Stimulated activated CD8-positive, alpha-beta memory T cell treated with anti-CD3 and anti-CD28 coated beads, Interleukin-4, amount 100 ng/mL, for 4 hours (primary cell): Measurements from ENCODE around the gene CORO2A.
"Not testable (repeated sequence)": the region's sequence is repeated elsewhere in the genome, so short reads cannot be mapped to it uniquely, and the experiment has no call there.

Source experiments
- DNase-seq, 2 donors: peaks; one replicate each; pipeline ENCODE4 v3.0.0-alpha.2; 2020; ENCODE audit warnings: low read depth in 2 of 2, low spot score in 1 of 2

CORO2A gene

DNA sequence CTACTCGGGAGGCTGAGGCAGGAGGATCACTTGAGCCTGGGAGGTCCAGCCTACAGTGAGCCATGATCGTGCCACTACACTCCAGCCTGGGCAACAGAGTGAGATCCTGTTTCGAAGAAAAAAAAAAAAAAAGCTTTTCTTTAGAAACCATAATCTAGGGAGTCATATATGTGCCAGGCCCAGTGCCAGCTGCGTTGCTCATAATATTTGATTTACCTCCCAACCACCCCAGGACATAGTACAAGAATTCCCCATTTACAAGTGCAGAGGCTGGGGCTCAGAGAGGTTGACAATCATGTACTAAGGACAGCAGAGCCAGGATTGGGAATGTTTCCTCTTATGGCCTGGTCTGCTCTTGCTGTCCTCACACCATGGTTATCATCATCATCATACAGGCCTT, 48.4 kb downstream of the CORO2A start:
- DNase-seq, result no peak

DNA sequence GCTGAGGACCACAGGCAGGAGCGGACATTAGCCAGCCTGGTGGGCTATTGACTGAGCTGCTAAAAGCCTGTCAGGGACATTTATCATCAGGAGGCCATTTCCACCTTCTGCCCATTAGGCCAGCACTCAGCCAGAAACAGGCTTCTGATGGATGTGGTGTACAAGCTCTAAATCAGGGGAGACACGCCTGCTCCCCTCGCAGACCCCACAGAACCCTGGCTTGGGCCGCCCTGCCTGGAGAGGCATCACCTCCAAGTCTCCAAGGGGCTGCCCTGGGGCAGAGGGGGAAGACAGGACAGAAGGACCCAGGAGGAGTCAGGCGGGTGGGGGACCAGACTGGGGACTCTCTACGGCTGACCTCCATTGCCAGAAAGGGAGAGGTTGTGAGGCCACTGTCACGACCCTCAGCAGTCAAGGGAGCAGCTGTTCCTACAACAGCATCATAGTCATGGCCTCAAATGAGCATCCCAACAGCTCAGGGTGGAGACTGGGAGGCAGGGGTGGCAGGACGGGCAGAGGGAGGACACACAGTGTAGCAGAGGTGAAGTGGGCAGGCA, 49.4 kb downstream of the CORO2A start:
- DNase-seq, result no peak

DNA sequence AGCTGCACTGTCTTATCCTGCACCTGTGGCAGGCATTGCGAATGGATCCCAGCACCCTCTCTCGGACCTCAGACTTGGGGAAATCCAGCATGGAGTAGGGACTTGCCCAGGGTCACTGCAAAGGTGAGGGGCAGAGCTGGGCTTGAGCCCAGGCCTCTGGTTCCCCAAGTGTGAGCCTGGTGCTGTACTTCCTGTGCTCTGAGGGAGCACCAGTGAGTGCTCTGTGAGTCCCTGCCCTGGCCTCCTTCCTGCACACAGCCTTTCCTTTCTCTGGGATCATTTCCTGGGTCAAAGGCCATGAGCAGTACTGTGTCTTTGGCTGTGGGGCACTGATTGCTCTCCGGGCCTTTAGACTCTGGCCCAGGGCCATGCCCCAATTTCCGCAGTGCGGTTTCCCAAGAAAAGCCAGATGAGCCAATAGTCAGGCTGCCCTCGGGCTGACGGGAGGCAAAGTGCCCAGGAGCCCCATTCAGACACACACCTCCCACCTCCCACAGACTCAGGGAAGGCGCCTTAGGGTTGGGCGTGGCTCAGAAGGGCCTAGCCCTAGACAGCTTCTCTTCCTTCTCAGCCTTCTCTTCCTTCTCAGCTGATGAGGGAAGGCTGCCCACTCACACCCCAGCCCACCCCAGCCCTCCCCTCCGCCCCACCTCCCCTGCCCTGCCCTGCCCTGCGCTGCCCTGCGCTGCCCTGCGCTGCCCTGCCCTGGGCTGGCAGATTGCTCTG, 50.1 kb downstream of the CORO2A start:
- no peak for DNase-seq

DNA sequence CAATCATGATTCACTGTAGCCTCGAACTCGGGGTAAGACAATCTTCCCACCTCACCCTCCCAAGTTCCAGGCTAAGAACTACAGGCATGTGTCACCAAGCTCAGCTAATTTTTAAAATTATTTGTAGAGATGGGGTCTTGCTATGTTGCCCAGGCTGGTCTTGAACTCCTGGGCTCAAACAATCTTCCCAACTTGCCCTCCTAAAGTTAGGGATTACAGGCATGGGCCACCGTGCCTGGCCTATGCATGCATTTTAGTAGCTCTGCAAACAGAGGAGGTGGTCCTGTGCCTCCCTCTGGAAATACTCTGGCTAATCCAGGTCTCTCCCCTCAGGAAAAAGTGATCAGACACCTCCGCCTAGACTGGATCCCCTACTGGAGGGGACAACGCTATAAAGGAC, 51.9 kb downstream of the CORO2A start:
- no peak for DNase-seq

DNA sequence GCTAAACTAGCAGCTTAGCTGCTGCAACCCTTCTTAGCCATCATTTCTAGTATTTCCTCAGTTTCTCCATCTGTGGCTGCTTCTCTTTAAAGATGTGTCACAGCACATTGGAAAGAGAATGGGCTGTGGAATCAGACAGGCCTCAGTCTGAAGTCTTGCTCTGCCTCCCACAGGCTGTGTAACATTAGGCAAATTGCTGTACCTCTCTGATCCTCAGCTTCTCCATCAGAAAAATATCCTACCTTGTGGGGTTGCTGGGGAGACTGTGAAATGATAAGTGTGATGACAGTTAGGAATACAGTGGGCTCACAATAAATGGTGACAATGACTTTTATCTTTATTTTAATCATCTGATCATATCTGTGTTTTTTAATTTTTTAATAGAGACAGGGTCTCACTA, 55.9 kb downstream of the CORO2A start:
- DNase-seq, result no peak

DNA sequence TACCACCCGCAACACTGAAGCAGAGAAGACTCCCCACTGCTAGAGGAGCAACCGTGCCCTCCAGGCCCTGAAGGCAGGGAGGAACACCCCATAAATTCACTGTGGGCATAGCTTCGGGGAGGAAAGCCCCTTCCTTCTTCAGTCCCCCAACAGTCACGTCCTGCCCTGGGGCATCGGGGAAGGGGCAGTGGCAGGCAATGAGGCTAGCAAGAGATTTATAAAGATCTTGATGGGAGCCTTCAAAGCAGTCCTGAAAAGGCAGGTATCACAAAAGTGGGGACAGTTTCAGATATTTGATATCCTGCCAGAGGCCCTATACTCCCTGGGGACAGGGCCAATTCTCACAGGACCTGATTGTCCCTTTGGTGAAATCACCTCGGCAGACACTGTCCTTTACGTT, 56.5 kb downstream of the CORO2A start:
- no peak for DNase-seq

DNA sequence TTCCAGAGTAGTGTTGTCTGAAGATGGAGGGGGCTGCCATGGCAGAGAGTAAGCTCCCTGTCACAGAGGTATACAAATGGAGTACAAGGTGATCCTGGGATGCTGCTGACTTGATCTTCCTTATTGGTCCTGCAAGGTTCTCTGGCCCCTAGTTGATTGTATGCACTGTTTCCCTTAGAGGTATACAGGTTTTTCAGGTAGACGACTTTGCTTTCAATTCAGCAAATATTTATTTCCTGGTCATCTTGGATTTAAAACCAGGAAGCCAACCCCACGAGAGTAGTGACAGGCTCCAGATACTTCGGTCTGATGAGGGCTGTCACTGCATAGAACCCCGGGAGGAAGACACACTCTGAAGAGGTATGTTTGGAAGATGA, 56.9 kb downstream of the CORO2A start:
- DNase-seq, result no peak

DNA sequence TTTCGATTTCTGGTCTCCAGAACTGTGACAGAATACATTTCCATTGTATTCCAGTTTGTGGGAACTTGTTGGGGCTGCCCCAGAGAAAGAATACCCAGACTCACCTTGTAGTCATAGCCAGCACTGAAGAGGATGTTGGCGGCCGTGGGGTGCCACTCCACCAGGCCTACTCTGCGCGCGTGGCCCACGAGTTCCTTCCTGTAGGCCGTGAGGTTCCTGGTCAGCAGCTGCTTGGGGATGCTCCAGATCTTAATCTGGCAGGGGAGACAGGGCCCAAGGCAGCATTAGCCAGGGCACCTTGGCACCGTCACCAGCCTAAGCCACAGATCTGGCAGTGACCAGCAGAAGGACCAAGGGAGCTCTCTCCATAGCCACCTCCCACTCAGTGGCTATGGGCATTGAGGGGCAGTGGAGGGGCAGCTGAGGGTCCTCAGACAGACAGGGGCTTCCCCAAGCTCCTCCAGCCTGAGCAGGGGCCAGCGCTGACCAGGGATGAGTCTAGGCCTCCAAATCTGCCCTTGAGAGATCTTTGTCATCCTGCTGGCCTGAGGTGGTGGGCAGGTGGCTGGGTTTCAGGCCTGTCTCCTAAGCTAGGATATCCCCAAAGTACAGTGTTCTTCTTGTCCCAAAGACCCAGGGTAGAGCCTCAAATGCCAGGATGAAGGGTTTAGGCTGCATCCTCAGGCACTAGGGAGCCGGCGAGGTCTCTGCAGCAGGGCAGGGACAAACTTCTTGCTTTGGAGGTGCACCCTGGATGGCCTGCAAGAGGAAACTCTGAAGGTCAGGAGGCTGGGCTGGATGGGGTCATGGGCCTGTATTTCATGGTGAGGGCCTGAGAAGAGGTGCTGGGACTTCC, 57.5 kb downstream of the CORO2A start:
- no peak for DNase-seq

DNA sequence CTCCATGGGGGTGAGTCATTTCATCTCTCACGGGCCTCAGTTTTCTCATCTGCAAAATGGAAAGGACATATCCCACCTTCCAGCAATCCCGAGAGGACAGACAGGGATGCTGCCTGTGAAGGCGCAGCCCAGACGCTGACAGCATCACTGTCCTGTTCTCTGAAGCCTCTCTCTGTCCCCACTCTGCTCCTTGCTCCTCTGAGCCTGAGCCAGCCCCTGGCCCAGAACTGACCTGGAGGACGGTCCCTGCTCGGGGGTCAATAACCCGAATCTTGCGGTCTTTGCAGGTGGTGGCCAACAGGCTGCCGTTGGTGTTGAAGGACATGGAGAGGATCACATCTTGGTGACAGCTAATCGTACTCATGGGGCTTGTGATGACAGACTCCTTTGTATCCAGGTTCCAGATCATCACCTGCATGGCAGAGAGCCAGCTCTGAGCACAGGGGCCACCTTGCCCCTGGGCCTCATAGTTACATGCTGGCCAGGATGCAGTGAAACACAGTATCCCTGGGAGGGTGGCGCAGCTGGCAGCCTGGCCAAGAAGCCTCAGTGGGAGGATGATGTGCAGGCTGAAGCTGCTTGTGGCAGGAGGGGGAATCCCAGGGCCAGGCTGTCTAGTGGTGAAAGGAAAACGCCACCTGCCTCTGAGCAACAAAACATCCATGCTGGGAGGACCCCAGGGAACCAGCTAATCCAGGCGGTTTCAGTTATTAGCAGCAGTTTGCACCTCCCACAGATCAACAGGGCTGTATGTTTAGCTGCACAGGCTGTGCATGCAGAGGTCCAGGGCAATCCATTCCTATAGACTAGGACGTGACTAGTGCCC, 59.4 kb downstream of the CORO2A start:
- DNase-seq, result no peak

DNA sequence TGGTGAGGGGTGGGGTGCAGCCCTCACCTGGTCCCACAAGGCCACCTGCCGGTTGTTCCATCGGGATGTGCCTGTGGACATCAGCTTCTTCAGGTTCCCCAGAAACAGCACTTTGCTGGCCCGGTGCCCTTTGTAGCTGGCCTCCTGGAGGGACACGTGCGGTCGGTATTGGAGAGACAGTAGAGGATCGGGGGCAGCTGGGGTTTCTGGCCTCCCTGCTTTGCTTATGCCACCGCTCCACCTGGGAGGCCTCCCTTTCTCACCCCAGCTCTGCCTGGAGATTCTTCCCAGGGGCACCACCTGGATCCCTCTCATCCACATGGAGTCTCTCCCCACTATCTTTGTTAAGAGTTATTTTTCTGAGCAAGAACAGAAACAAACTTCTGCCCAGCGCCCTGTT, 60.3 kb downstream of the CORO2A start:
- no peak for DNase-seq

DNA sequence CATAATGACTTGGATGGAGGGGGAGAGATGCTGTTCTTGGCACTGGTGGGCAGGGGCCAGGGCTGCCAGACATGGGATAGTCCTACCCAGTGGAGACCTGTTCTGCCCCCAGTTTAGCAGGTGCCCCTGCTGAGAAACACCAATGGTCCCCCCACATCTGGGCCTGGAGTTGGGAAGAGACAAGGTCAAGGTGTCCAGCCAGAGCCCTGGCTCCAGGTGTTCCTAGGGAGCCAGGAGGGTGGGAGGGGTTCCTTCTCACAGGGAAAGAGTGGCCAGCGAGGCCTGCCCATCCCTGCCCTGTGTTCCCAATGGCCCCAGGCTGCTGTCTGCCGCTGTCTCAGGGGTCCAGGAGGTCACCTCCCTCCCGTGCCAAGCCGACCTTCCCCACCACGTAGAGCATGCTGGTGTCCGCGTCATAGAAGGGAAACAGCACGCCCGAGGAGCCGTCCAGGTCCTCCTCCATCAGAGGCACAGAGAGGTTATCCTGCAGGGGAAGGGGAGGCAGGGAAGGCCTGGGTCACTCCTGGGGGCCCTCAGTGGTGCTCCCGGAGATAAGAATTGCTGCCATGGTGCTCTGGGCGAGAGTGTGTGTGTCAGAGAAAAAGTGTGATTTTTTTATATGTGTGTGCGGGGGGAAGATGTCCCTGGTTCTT, 61.7 kb downstream of the CORO2A start:
- no peak for DNase-seq

DNA sequence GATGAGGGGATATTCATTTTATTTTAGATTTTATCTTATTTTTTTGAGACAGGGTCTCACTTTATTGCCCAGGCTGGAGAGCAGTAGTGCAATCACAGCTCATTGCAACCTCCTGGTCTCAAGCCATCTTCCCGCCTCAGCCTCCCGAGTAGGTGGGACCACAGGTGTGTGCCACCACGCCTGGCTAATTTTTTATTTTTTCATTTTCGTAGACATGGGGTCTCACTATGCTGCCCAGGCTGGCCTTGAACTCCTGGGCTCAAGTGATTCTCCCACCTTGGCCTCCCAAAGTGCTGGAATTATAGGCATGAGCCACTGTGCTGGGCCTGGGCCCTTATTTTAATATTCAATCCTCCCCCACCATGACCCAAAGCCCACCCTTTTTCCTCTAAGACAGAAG, 62.4 kb downstream of the CORO2A start:
- not testable (repeated sequence) for DNase-seq

DNA sequence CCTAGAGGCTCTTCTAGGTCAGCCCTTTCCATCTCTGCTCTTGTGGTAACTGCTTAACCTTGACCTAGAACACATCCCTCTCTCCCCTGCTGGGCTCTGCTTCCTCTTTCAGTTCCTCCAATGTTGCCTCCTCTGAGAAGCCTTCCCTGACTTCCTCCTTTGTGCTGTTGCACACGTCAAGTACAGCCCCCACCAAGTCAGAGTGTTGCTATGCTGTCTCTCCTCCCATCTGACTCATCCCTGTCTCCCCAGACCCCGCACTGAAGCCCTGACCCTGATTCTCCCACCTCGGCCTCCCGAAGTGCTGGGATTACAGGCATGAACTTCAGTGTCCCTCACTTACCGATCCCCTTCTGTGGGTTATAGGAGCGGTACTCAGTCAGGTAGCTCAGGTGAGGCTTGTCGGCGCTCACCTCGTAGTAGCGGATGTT, 63.0 kb downstream of the CORO2A start:
- no peak for DNase-seq

DNA sequence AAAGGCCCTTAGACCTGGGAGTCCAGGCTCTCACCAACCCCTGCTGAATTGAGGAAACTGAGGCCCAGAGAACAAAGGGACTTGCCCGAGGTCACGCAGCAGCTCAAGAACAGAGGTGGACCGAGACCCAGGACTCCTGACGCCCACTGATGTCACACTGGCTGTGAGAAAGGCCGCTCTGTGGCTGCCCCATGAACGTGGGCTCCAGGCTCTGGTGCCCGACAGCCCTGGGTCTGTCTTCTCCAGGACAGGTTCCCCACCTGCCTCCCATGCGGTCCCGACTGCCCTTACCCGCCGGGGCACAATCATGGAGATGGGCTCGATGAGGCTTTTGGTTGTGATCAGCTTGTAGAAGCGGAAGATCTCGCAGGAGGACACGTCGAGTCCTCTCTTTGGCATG, 64.1 kb downstream of the CORO2A start:
- DNase-seq, result no peak

DNA sequence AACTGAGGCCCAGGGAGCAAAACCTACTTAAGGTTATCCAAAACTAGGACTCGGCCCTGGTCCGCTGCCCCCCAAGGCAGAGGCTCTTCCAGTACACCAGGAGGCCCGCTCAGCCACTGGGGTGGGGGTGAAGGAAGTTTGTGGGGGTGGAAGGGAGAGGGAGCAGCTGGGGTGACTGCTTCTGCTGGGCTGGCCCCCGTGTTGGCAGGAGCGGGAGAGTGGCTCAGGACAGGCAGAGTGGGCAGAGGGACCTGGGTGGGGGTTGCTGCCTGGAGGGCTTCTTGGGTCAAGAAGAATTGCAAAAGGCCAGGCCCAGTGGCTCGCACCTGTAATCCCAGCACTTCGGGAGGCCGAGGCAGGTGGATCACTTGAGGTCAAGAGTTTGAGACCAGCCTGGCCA, 65.2 kb downstream of the CORO2A start:
- no peak for DNase-seq

DNA sequence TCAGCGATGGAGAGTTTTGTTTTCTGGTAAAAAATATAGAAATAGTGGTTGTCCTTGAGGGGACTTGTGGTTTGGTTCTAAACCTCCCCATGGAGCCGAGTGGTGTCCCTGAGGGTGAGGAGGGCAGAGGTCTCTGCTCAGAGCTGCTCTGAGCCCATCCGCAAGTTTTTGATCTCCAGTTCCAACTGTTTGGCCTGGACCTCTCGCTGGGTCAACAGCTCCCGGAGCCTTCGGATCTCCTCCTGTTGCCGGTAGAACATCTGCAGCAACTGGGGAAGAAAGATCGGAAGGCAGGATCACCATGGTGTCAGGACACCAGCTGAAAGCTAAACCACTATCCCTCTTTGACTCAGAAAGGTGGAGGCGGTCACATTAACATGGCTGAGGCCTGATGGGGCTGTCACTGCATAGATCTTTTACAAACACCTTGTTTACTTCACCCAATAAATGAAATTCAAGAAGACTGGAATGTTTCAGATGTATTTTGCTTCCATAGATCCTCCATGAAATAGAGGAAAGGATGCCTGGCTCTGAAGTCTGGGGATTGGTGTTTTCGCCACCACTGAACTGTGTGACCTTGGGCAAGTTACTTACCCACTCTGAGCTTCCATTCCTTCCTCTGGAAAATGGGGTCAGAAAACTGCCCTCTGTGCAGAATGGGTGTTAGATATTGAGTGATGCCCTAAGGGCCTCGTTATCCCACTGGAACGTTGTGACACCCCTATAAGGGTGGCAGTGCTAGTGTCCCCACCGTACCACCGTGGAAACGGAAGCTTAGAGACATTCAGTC, 67.6 kb downstream of the CORO2A start:
- no peak for DNase-seq

DNA sequence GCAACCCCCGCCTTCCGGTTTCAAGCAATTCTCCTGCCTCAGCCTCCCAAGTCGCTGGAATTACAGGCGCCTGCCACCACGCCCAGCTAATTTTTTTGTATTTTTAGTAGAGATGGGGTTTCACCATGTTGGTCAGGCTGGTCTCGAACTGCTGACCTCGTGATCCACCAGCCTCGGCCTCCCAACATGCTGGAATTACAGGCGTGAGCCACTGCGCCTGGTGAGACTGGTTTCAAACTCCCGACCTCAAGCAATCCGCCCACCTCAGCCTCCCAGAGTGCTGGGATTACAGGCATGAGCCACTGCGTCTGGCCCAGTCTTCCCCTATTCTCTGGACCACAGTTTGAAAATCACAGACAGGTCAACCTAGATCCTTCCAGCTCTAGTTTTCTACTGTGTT, 68.3 kb downstream of the CORO2A start:
- not testable (repeated sequence) for DNase-seq

DNA sequence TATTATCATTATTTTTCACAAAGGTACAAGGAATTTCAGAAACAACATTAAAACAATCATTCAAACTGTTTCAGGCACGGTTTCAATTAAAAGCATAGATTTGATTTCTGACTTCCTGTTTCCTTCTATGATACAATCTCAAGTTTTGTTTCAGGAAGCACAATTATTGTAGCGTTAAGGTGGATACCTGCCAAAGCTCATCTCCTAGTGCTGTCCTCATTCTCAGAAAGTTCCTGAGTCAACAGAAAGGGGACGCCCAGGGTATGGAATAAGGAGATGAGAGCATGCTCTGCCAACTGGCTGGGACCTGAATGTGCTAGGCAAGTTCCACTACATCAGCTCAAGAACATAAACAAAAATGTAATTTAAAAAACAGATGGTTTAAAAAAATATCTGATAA, 71.4 kb downstream of the CORO2A start:
- DNase-seq, result no peak

DNA sequence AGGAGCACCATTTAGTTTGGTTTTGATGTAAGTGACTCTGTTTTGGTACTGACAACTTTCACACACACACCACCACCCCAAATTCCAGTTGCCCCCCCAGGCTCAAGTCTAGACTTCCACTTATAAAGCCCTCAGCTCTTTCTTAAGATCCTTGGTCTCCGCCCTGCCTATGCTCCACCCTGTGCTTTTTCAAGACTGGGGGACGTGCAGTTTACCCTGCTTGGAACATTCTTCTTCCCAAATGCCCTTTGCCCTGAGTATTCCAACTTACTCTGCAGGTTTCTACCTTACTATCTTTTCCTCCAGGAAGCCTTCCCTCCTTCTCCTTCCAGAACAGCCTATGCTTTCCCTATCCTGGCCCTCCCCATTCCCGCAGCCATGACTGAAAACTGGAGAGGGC, 72.0 kb downstream of the CORO2A start:
- no peak for DNase-seq
